ENCODE data around the gene UBE2L5.

The UBE2L5 gene

GRCh38 chr13:30395192-30396158 is 26.8 kb upstream of the UBE2L5 start:
- DNase-seq (ENCODE audit: low read depth, low spot score), result peak; percentile 90
- H3K4me3 ChIP-seq (ENCODE audit: low read depth, low read length), result peak overlapping the region; percentile 56
- no peak for TF ChIP-seq CTCF (IDR thresholded peaks at IDR 0.05; ENCODE audit: low read depth, low read length)
- in situ Hi-C loops (cut with HindIII; ENCODE audit: low sequenced_read_pairs), result no loop called here

GRCh38 chr13:30396434-30397075 is 25.7 kb upstream of the UBE2L5 start:
- no peak overlapping the region for H3K4me3 ChIP-seq (ENCODE audit: low read depth, low read length)
- TF ChIP-seq CTCF (IDR thresholded peaks at IDR 0.05; ENCODE audit: low read depth, low read length), result no peak
- in situ Hi-C loops (cut with HindIII; ENCODE audit: low sequenced_read_pairs), result no loop called here
- DNase-seq (ENCODE audit: low read depth, low spot score), result no peak

GRCh38 chr13:30398601-30399072 is 23.7 kb upstream of the UBE2L5 start:
- H3K4me3 ChIP-seq (ENCODE audit: low read depth, low read length), result no peak overlapping the region
- no peak for TF ChIP-seq CTCF (IDR thresholded peaks at IDR 0.05; ENCODE audit: low read depth, low read length)
- in situ Hi-C loops (cut with HindIII; ENCODE audit: low sequenced_read_pairs), result no loop called here
- no peak for DNase-seq (ENCODE audit: low read depth, low spot score)

GRCh38 chr13:30400376-30400775 is 21.9 kb upstream of the UBE2L5 start:
- H3K4me3 ChIP-seq (ENCODE audit: low read depth, low read length), result no peak overlapping the region
- no peak for TF ChIP-seq CTCF (IDR thresholded peaks at IDR 0.05; ENCODE audit: low read depth, low read length)
- no peak for DNase-seq (ENCODE audit: low read depth, low spot score)
- in situ Hi-C loops (cut with HindIII; ENCODE audit: low sequenced_read_pairs), result no loop called here

GRCh38 chr13:30401347-30401746 is 20.9 kb upstream of the UBE2L5 start:
- in situ Hi-C loops (cut with HindIII; ENCODE audit: low sequenced_read_pairs), result no loop called here
- no peak for DNase-seq (ENCODE audit: low read depth, low spot score)
- TF ChIP-seq CTCF (IDR thresholded peaks at IDR 0.05; ENCODE audit: low read depth, low read length), result no peak
- no peak overlapping the region for H3K4me3 ChIP-seq (ENCODE audit: low read depth, low read length)

- DNase-seq (ENCODE audit: low read depth, low spot score), result no peak
- no peak for TF ChIP-seq CTCF (IDR thresholded peaks at IDR 0.05; ENCODE audit: low read depth, low read length)
- in situ Hi-C loops (cut with HindIII; ENCODE audit: low sequenced_read_pairs), result no loop called here
- no peak overlapping the region for H3K4me3 ChIP-seq (ENCODE audit: low read depth, low read length)
These were observed 18.8 kb upstream of the UBE2L5 start for GRCh38 chr13:30403456-30403855.
